GM21825 (cell line): Measurements from ENCODE around the gene A2M.
"Not testable (repeated sequence)": the region's sequence is repeated elsewhere in the genome, so short reads cannot be mapped to it uniquely, and the experiment has no call there.

Source experiments
- ATAC-seq: cut with Tn5 transposase; IDR thresholded peaks from one replicate; pipeline ENCODE4 v1.9.1; 2021; ENCODE audit warnings: mild to moderate bottlenecking, moderate library complexity; ENCODE audit not compliant: unreplicated experiment

Gene A2M

GRCh38 chr12:9115731-9116559 is at the start of gene A2M:
A2M (minus strand) TSS chr12:9115919; CDS start chr12:9115849, 70 bp downstream.
- ATAC-seq = no peak

- ATAC-seq = no peak
Observed at GRCh38 chr12:9163392-9163791, 47.7 kb upstream of the A2M start.

GRCh38 chr12:9156119-9156518 is 40.4 kb upstream of the A2M start:
- no peak for ATAC-seq

- no peak for ATAC-seq
Observed at GRCh38 chr12:9149372-9149771, 33.7 kb upstream of the A2M start.

GRCh38 chr12:9148926-9149325 is 33.2 kb upstream of the A2M start:
- ATAC-seq = no peak

- no peak for ATAC-seq
Observed at GRCh38 chr12:9147461-9147860, 31.7 kb upstream of the A2M start.

- no peak for ATAC-seq
Observed at GRCh38 chr12:9144730-9145106, 29.0 kb upstream of the A2M start.

- no peak for ATAC-seq
Observed at GRCh38 chr12:9143929-9144729, 28.4 kb upstream of the A2M start.

GRCh38 chr12:9143137-9143536 is 27.4 kb upstream of the A2M start:
- no peak for ATAC-seq

- ATAC-seq = not testable (repeated sequence)
Observed at GRCh38 chr12:9139588-9140290, 24.0 kb upstream of the A2M start.

GRCh38 chr12:9135903-9136310 is 20.2 kb upstream of the A2M start:
- no peak for ATAC-seq

- ATAC-seq = no peak
Observed at GRCh38 chr12:9134981-9135628, 19.4 kb upstream of the A2M start.

GRCh38 chr12:9133216-9133916 is 17.6 kb upstream of the A2M start:
- no peak for ATAC-seq

GRCh38 chr12:9132008-9132535 is 16.4 kb upstream of the A2M start:
- ATAC-seq = no peak

- no peak for ATAC-seq
Observed at GRCh38 chr12:9130244-9130643, 14.5 kb upstream of the A2M start.

- ATAC-seq = no peak
Observed at GRCh38 chr12:9127936-9128663, 12.4 kb upstream of the A2M start.

GRCh38 chr12:9127484-9127883 is 11.8 kb upstream of the A2M start:
- no peak for ATAC-seq

GRCh38 chr12:9124383-9125031 is 8.8 kb upstream of the A2M start:
- ATAC-seq = no peak

GRCh38 chr12:9123781-9124382 is 8.2 kb upstream of the A2M start:
- ATAC-seq = no peak
